Limb (tissue), 2 donors: ENCODE results near the gene SSBP4.

Source experiments
- DNase-seq, 2 donors: peaks; one replicate each; pipeline ENCODE4 v3.0.0-alpha.2; 2016; ENCODE audit errors: extremely low spot score in 2 of 2

Gene SSBP4

DNA sequence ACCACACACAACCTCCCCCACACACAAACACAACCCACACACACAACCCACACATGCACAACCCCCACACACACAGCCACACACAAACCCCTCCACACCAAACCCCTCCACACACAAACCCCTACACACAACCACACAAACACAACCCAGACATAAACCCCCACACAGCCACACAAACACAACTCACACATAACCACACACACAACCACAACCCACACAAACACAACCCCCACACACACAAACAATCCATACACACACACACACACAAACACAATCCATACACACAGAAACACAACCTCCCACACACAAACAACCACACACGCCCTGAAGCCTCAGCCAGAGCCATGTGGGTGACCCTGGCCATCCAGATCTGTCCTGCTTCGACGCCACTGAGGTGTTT is 48.8 kb downstream of the SSBP4 start:
- no peak for DNase-seq

DNA sequence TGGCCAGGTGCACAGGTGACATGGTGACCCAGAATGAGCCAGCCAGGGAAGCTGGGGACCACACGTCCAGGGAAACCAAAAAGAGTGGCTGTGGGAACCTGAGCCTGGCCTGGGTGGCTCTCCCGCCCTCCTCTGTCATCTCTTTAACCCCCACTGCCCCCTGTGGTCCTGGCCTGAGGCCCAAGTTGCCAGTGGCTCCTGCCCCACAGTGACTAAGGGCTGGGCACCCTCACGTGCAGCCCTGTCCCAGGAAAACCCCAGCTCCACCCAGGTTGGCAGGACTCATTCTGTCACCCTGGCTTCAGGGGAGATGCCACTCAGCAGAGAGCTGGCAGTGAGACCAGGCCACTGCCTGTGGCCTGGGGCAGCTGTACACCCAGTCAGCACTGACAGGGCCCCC is 49.3 kb downstream of the SSBP4 start:
- no peak for DNase-seq

- peak in 1 of 2 donors; percentile 75 for DNase-seq
These were observed 50.1 kb downstream of the SSBP4 start for GRCh38 chr19:18469069-18469846.

- DNase-seq: no peak
These were observed 51.6 kb downstream of the SSBP4 start for GRCh38 chr19:18470787-18471186.

- no peak for DNase-seq
These were observed 54.0 kb downstream of the SSBP4 start for GRCh38 chr19:18473003-18473705.

DNA sequence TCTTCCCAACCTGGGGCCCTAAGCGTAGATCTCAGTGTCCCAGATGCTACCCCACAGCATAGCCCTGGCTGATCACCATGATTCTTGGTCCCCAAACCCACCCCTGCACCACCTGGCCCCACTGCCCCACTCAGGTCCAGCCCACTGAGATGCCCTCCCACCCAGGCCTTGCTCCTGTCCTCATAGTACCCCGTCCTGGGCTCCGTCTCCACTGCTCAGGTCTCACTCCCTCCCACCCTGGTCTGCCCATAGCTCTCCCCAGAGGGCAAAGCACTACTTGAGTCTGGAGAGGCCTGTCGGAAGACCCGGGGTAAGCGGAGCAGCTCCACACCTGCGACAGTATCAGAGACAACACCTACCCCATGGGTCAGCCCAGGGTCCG is 54.5 kb downstream of the SSBP4 start:
- DNase-seq: no peak

- no peak for DNase-seq
These were observed 55.2 kb downstream of the SSBP4 start for GRCh38 chr19:18474366-18474887.

DNA sequence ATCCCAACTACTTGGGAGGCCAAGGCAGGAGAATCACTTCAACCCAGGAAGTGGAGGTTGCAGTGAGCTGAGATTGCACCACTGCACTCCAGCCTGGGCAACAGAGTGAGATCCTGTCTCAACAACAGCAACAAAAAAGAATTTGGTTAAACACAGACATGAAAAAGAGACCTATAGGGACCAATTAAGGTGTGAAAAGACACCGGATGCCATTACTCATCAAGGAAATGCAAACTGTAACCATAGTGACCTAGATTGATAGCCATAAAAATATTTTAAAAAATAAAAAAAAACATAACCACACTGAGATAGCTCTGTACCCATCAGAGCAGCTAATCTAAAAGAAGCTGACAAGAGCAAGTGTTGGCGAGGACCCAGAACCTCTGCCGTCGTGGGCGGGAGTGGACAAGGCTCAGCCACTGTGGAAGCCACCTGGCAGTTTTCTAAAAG is 55.8 kb downstream of the SSBP4 start:
- DNase-seq: no peak

GRCh38 chr19:18475762-18476331 is 56.6 kb downstream of the SSBP4 start:
- DNase-seq: no peak

DNA sequence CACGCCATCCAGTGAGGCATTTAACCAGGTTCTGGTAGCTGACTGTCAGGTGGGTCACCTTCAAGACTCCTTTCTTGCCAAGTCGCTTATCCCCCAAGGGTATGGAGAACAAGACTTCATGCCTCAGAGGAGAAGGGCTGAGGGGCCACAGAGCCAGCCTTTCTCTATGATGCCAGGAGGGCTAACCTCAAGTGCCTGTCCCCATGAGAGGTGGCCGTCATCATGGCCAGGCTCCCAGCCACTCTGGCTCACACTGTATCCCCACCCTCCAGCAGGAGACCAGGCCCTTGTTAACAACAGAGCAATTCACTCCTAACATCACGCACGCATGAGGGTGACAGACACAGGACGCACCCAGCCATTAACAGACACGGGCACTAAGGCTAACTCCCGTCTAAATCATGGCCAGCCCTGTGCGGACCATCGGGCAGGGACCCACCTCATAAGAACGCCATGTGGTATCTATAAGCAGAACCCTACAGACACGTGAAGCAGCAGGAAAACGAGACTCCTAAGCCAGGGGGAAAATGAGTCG is 57.4 kb downstream of the SSBP4 start:
- DNase-seq: no peak

- DNase-seq: no peak
These were observed 58.0 kb downstream of the SSBP4 start for GRCh38 chr19:18477042-18477779.

- no peak for DNase-seq
These were observed 58.8 kb downstream of the SSBP4 start for GRCh38 chr19:18477974-18478373.

DNA sequence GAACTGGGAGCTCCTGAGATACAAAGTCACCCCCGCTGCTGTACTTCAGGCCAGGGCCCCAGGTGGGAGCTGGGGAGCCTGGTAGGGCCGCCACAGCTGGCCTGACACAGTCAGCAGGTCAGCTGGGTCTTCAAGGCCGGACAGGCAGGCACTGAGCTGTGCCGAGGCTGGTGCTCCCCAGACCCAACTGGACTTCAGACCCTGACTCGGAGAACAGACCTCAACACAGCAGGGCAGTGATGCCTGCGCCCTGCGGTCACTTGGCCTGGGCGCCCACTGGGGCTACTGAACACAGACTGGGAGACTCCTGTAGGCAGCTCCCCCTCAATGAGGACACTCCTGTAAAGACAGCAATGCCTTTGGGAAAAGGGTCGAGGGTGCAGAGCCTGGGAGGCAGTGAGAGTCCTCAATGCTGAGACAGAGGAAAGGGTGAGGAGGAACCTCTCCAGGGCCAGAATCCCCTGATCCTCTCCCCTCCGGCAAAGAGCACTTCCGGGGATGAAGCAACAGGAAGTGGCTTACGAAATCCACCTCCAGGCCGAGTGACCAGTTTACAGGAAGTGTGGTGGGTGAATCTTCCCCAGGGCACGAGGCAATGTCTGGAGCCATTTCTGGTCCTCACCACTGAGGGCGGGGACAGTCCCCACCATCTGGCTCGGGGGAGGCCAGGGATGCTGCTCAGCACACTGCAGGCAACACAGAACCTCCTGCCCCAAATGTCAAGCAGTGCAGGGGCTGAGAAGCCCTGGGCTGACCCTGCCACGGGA is 59.5 kb downstream of the SSBP4 start:
- no peak for DNase-seq

- DNase-seq: no peak
These were observed 61.0 kb downstream of the SSBP4 start for GRCh38 chr19:18480006-18480691.

DNA sequence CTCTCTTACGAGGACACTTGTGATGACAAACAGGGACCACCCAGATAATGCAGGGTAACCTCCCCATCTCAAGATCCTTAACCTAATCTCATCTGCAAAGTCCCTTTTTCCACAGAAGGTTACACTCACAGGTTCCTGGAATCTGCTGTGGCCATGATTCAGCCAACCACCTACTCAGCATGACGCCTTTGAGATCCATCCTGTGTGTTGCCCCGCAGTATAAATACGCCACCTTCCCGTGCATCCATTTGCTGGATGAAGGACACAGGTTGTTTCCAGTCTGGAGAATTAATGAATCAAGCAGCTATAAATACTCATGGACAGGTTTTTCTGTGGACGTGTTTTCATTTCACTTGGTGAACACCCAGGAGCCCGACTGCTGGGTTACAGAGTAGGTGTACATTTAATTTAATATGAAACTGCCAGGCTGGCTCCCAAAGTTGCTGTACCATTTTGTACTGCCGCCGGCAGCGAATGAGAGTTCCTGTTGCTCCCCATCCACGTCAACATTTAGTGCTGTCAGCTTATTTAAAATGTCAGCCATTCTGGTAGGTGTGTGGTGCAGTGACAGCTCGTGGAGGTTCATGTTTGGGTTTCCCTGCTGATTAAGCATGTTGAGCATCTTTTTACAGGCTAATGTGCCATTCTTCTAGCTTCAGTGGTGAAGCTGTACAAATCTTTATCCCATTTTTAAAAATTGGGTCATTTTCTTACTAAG is 62.5 kb downstream of the SSBP4 start:
- DNase-seq: no peak

DNA sequence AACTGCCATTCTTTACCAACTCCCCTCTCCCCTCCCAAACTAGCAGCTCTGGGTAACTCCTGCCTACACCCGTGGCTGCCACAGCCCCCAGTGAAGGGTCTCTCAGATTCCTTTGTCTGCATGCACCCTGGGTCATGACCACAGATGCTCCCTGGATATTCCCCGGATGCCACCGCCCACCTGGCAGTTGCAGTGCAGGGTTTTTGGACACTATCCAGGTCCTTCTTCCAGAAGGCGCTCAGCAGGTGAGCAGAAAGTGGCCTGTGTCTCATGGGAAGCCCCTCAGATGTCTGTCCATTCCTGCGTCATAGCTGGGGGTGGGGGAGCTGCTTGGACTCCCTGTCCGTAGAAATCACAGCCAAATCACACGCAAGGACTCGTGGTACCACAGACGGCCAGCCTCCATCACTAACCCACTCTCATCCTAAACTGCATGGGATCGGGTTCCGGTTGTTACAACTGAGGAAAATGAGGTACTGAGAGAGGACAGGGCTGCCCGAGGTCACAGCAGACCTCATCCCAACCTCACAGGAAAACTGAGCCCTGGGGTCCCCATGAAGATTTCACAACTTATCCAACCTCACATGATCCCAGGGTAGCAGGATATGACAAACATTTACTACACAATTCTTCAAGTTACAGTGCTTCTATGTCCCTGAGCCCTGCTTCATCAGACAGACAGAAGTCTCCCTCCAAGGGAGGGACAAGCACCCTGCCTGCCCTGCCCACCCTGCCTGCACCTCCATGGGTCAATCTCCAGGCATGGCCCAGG is 64.1 kb downstream of the SSBP4 start:
- no peak for DNase-seq
